GM06990 (cell line): ENCODE results near the gene SINHCAF.
"Not testable (repeated sequence)": the region's sequence is repeated elsewhere in the genome, so short reads cannot be mapped to it uniquely, and the experiment has no call there.

Source experiments
- DNase-seq: peaks from one replicate; pipeline ENCODE4 v3.0.0-alpha.2; 2011; ENCODE audit not compliant: insufficient read length; ENCODE audit errors: extremely low read depth
- H3K27me3 ChIP-seq: replicated peaks from 2 replicates; pipeline ENCODE4 v1.6.0; 2011; ENCODE audit warnings: low read length; ENCODE audit not compliant: control insufficient read depth, insufficient read depth
- H3K36me3 ChIP-seq: 2 replicates; pipeline ENCODE4 v1.5.1; 2011; ENCODE audit warnings: low read length; ENCODE audit not compliant: control insufficient read depth, insufficient read depth
- H3K4me3 ChIP-seq: replicated peaks from 2 replicates; pipeline ENCODE4 v1.5.1; 2011; ENCODE audit warnings: low read depth, mild to moderate bottlenecking, control low read depth, low read length
- TF ChIP-seq, protein P1 (sequence below): IDR thresholded peaks from 2 replicates; pipeline ENCODE4 v1.5.1; 2011; ENCODE audit warnings: low read length, control low read depth, mild to moderate bottlenecking, inconsistent platforms; ENCODE audit not compliant: insufficient read depth, poor library complexity, severe bottlenecking

The SINHCAF gene

DNA sequence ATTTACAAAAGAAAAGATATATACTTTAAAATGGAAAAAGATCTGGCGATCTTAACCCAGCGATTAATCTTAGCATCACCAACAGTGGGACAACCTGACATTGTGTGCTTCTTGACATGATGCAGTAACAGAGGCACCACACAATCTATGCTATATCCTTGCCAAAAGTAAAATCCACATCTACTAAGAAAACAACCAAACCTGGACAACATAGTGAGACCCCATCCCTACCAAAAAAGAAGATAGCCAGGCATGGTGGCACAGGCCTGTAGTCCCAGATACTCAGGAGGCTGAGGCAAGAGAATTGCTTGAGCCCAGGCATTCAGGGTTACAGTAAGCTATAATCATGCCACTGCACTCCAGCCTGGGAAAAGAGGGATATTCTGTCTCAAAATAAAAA, 50.5 kb downstream of the SINHCAF start:
- no peak overlapping the region for H3K4me3 ChIP-seq
- no peak for DNase-seq
- TF ChIP-seq, protein P1, sequence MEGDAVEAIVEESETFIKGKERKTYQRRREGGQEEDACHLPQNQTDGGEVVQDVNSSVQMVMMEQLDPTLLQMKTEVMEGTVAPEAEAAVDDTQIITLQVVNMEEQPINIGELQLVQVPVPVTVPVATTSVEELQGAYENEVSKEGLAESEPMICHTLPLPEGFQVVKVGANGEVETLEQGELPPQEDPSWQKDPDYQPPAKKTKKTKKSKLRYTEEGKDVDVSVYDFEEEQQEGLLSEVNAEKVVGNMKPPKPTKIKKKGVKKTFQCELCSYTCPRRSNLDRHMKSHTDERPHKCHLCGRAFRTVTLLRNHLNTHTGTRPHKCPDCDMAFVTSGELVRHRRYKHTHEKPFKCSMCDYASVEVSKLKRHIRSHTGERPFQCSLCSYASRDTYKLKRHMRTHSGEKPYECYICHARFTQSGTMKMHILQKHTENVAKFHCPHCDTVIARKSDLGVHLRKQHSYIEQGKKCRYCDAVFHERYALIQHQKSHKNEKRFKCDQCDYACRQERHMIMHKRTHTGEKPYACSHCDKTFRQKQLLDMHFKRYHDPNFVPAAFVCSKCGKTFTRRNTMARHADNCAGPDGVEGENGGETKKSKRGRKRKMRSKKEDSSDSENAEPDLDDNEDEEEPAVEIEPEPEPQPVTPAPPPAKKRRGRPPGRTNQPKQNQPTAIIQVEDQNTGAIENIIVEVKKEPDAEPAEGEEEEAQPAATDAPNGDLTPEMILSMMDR: no peak
- no peaks in the 10 kb centered on the region for H3K27me3 ChIP-seq
- H3K36me3 ChIP-seq: peaks cover 4% of the 10 kb centered on the region

DNA sequence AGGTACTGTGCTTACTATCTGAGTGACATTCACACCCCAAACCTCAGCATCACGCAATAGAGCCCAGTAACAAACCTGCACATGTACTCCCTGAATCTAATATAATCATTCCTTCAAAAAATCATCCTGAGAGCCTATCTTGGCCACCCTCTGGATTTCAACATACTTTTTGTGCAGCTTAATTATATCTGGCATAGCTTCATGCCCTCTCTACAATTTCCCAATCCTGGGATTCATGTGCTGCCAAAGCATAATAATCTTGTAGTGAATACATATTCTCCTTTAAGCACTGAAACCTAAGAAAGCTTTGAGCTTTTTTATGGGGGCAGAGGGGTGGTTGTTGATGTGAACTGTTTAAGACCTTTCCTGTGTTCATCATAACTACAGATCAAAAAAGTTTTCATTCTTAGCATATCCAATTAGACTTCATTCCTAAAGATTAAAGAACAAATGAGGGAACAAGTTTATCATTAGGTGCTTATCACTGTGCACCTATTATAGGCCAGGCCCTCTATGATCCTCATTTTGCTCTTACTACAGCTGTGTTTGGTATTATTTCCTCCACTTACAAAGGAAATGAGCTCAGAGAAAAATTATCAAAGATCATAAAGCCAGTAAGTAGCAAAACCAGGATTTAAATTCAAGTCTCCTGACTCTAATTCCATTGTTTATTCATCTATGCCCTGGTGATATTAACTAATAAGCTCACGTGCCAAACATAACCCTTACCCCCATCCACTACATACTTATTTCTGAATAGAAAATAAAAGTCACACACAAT, 51.2 kb downstream of the SINHCAF start:
- no peak overlapping the region for H3K4me3 ChIP-seq
- no peak for DNase-seq
- peaks cover 4% of the 10 kb centered on the region for H3K36me3 ChIP-seq
- TF ChIP-seq, protein P1: no peak
- H3K27me3 ChIP-seq: no peaks in the 10 kb centered on the region

DNA sequence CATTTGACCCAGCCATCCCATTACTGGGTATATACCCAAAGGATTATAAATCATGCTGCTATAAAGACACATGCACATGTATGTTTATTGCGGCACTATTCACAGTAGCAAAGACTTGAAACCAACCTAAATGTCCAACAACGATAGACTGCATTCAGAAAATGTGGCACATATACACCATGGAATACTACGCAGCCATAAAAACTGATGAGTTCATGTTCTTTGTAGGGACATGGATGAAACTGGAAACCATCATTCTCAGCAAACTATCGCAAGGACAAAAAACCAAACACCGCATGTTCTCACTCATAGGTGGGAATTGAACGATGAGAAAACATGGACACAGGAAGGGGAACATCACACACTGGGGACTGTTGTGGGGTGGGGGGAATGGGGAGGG, 52.2 kb downstream of the SINHCAF start:
- not testable (repeated sequence) for DNase-seq, H3K27me3 ChIP-seq, H3K36me3 ChIP-seq, H3K4me3 ChIP-seq

DNA sequence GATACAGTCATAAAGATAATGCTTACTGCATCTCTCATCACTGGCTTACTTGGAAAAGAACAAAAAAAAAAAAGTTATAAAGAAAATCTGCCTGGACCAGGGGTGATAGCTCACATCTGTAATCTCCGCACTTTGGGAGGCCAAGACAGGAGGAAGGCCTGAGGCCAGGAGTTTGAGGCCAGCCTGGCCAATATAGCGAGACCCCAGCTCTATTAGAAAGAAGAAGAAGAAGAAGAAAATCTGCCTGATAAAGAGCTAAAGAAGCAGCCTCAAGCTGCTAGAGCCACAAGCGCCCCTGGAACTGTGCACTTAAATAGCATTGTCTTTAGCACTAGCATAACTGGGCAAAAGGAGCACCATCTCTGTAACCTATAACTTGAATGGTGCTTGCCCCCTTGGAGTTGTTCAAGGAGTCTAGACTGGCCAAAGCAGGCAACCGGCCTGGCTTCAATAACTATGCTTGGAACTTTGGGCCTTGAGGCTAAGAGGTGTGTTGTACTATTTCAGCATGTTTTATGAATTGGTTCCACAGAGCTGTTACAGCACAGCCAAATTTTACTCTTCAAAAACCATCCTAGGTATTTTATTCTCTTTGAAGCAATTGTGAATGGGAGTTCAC, 53.2 kb downstream of the SINHCAF start:
- H3K27me3 ChIP-seq: no peaks in the 10 kb centered on the region
- no peaks in the 10 kb centered on the region for H3K36me3 ChIP-seq
- no peak overlapping the region for H3K4me3 ChIP-seq
- TF ChIP-seq, protein P1: no peak
- no peak for DNase-seq

DNA sequence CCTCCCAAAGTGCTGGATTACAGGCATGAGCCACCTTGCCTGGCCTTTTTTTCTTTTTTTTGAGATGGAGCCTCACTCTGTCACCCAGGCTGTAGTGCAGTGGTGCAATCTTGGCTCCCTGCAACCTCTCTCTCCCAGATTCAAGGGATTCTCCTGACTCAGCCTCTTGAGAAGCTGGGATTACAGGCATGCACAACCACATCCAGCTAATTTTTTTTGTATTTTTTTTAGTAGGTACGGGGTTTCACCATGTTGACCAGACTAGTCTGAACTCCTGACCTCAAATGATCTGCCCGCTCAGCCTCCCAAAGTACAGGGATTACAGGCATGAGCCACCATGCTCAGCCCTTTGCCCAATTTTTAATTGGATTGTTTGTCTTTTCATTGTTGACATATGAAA, 58.0 kb downstream of the SINHCAF start:
- Histone ChIP-seq H3K4me3 (no peak overlapping the region), H3K27me3 (no peaks in the 10 kb centered on the region), H3K36me3 (no peaks in the 10 kb centered on the region)
- TF ChIP-seq, protein P1: no peak
- DNase-seq: no peak

DNA sequence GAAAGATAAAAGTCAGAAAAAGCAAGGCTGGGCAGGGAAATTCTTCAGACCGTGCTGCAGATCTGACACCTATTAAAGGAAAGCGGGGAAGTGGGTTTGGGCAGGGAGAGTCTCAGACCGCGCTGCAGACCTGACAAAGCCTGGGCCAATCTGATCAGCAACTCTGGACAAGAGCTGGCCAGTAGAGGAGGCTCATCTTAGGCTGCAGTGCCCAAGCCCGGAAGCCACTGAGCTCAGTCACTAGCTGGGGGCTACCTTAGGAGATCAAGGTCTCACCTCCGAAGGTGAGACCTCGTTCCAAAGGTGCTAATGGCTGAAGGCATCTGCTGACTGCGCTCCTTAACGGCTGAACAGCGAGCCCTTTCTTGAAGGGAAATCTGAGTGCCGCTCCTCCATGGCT, 60.2 kb downstream of the SINHCAF start:
- H3K4me3 ChIP-seq: no peak overlapping the region
- no peak for DNase-seq
- no peaks in the 10 kb centered on the region for H3K27me3 ChIP-seq
- no peaks in the 10 kb centered on the region for H3K36me3 ChIP-seq
- TF ChIP-seq, protein P1: no peak
